Breast epithelium (tissue), 3 donors: ENCODE measurements around the gene DPY19L3.

Experiments
- POLR2A ChIP-seq: fragments of 450-650 bp; IDR thresholded peaks from one replicate; pipeline ENCODE4 v1.6.1; 2016; ENCODE audit warnings: antibody characterized with exemption, mild to moderate bottlenecking, moderate library complexity
- POLR2AphosphoS5 ChIP-seq, 3 donors: sonication (generic); formaldehyde crosslinking; IDR thresholded peaks; one replicate each; pipeline ENCODE4 v1.6.1; 2017; ENCODE audit warnings: antibody characterized with exemption in 3 of 3
- TF ChIP-seq, protein P1 (sequence below), 3 donors: fragments of 450-650 bp; IDR thresholded peaks; one replicate each; pipeline ENCODE4 v1.5.1; 2016 to 2017; ENCODE audit warnings: antibody characterized with exemption in 3 of 3, mild to moderate bottlenecking in 3 of 3, moderate library complexity in 3 of 3

DNA sequence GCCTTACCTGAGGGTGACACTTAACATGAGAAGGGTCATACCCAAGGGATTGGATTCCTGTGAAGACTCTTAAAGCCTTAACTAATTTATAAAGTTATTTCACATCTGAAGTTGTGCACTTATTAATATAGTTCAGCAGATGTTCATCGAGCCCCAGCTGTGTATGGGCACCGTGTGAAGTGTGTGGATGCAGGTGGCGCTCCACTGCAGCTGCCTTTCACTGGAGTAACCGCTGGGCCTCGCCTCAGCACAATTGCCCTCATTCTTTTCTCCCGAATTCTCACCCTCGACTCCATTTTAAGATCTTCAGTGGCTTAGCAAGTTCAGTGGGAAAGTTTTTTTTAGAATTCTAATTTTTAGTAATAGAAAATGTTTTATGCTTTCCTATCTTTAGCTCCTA is 66.2 kb downstream of the DPY19L3 start:
- TF ChIP-seq, protein P1, sequence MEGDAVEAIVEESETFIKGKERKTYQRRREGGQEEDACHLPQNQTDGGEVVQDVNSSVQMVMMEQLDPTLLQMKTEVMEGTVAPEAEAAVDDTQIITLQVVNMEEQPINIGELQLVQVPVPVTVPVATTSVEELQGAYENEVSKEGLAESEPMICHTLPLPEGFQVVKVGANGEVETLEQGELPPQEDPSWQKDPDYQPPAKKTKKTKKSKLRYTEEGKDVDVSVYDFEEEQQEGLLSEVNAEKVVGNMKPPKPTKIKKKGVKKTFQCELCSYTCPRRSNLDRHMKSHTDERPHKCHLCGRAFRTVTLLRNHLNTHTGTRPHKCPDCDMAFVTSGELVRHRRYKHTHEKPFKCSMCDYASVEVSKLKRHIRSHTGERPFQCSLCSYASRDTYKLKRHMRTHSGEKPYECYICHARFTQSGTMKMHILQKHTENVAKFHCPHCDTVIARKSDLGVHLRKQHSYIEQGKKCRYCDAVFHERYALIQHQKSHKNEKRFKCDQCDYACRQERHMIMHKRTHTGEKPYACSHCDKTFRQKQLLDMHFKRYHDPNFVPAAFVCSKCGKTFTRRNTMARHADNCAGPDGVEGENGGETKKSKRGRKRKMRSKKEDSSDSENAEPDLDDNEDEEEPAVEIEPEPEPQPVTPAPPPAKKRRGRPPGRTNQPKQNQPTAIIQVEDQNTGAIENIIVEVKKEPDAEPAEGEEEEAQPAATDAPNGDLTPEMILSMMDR (IDR thresholded peaks at IDR 0.05) = no peak
- no peak for TF ChIP-seq POLR2AphosphoS5 (IDR thresholded peaks at IDR 0.05)
- TF ChIP-seq POLR2A = no peak
